HG03103 (cell line): ENCODE data around the gene LEAP2.

Experiments
- ATAC-seq: cut with Tn5 transposase; IDR thresholded peaks from one replicate; pipeline ENCODE4 v1.9.1; 2021; ENCODE audit warnings: low read depth; ENCODE audit not compliant: unreplicated experiment

Gene LEAP2

GRCh38 chr5:132876020-132876759 is 2.7 kb downstream of the LEAP2 start:
- ATAC-seq: no peak

DNA sequence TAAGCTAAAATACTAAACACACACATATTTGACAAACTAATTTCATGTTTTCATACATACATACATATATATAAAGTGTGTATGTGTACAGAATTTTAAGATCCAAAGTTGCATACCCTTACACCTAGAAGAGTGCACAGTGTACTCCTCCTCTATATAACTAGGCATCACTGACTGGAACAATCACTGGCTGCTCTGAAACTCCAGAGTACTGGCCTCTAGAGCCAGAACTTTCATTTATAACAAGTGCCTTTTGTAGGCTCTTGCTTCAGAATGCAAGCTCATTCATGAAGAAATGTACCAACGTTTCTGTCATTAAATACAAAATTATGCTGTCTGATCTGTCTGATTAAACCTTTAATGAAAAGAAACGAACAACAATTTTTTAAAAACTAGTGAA is 4.0 kb downstream of the LEAP2 start:
- ATAC-seq: no peak

DNA sequence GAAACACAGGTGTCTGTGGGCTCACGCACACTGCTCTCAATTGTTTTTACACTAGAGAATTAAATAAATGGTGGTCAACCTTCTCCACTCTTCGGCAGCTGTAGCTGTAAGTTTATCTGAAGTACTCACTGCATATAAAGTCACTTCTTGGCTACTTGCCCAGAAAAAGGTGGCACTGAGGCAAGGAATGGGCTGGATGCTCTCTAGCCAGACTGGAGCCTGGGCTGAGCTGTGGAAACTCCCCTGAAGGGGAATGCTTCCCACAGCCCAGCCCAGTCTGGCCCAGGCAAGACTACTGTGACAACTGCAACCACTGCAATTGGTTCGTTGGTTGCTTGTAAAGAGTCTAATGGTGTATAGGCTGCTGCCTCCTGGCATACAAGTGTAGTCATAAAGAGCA is 4.5 kb downstream of the LEAP2 start:
- no peak for ATAC-seq

GRCh38 chr5:132883261-132883834 is 9.9 kb downstream of the LEAP2 start:
- ATAC-seq: no peak

DNA sequence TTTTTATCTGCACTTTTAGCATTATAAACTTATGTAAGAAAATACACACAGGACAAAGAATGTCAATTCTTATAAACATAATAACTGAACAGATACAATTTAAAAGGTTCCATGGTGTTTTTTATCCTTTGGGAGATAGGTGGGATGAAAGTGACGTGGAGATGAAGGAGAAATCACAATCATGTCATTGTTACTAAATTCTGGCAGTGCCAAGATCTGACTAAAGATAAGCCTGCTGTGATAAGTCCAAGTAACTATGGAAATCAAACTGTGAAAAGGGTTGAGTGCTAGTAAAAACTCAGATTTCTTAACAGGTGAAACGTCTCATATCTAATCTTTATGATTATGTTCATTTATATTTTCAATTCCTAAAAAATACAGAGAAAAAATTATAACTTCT is 11.1 kb downstream of the LEAP2 start:
- no peak for ATAC-seq

DNA sequence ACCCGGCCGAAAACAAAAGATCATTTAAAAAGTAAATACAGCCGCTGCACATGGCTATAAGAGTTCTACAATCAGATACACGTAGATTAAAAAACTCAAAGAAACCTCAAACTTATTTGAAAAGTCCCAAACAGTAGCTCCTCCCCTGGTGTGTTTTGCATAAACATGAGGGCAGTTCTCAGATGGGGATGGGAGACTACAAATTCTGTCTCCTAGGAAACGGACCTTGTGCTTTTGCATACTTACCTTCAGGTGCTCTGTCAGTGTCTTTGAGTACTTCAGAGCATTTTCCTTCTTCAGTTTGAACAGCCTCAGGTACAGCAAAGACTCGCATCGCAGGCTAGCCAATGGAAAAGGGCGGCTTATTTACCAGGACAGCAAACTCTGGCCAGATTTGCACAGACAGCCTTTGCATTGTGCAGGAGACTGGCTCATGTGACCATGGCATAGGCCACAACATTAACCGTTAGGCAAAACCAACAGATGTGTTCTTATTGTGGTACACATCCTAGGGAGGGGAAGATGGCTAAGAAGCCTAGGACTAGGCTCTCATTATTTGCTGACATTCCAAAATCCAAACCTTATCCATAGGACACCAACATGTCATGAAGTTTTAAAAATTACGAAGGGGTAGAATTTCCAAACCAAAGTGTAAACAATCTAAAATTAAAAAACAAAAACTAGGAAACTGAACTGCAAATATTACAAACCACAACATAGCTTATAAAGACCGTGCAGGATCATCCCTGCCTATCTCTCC is 12.8 kb downstream of the LEAP2 start:
- no peak for ATAC-seq

DNA sequence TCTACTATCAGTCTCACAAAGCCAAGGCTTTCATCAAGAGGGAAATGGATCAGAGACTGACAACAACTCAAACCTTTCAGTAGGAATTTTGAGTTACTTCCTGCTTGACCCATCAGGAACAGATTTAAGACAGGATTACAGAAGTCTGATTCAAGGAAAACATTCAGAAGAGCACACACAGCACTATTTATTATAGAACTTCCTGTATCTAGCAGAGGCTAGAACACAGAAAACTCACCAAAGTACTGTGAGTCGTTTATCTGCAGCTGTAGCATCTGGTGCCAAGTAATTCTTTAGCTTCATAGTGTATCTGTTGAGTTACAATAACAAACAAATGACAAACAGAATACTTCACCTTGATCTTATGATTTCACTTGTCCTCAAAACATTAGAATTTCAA is 13.8 kb downstream of the LEAP2 start:
- ATAC-seq: no peak

- no peak for ATAC-seq
Observed at GRCh38 chr5:132889501-132889900, 16.0 kb downstream of the LEAP2 start.

DNA sequence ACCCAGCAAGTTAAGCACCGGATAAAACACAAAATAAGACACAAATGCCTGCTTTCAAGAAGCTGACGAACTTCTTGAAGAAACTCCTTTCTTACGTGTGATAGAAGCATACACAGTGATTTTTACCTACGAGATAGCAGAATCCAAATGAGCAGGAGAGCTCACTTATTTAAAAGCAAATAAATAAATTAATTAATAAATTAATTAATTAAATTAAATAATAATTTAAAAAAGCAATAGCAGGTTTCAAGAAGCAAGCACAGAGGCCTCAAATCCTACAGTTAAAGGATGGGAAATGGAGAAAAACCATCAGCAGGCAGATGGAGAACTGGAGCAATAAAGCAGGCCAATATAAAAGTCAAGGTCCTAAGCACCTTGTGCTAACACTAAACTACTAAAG is 17.3 kb downstream of the LEAP2 start:
- ATAC-seq: no peak

DNA sequence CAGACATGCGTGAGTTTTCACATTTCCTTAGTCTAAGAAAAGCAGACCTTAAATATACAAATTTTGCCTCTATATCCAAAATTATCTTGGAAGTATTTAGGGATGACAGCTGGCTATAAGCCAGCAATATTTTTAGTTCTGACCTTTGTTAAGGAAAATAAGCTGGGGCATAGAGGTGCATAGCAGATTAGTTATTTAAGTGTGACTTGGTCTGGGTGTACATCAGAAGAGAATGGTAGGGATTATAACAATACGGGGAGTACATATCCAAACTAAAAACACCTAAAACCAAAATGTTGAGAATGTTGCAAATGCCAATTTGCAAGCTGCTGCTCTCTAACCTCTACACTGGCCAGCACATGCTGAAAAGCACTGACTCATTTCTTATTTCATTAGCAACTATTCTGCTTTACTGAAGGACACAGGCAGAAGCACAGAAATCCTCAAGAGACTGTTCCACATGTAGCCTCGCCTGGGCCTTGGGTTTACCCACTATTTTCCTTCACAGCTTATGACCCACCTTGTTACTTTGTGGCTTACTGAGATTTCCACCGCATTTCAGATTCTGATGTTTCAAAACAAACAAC is 22.3 kb downstream of the LEAP2 start:
- ATAC-seq: no peak

DNA sequence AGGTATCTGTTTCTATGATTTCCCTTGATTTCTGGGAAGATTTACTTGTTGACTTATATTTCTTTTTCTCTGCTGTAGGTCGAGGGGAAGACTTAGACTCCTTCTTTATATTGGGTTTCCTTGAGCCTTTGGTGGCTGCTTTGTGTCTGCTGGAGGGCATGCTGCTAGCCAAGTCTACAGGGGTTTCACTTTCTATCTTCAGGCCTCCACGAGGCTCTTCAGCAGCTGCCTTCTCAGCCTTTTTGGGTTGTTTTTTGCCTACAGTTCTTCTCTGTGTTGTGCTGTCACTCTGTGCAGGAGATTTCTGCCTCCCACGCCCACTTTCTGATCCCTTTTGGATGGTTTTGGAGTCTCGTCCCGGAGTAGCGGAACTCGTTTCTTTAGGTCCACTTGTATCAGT is 23.2 kb downstream of the LEAP2 start:
- ATAC-seq: no peak

DNA sequence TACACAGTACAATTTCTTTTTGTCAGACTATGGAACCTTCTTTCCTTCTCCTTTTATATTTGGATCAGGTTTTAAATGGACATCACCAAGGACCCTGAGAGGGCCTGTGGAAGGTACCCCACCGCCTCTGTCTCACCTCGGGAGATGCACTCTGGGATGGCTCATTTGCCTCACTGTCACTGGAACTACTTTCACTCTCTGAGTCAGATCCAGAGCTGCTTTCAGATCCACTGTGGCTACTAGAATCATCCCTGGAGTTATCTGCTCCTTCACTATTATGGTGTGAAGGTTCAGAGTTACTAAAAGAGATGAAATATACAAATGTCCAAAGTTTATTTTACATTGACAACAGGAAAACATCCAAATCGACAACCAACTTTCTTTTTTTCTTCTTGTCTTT is 24.6 kb downstream of the LEAP2 start:
- ATAC-seq: no peak

GRCh38 chr5:132901036-132901435 is 27.6 kb downstream of the LEAP2 start:
- ATAC-seq: no peak

DNA sequence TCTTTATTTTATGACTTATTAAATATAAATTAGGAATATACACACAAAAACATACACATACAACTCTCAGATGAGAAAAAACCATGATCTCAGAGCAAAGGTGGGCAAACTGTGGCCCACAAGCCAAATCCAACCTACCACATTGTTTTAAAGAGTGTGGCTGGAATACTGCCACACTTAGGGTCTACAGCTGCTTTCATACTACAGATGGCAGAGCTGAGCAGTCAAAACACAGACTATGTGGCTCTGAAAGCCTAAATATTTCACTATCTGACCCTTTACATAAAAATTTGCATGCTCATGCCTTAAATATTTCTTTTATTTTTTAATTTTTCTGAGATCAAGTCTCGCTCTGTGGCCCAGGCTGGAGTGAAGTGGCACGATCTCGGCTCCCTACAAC is 28.3 kb downstream of the LEAP2 start:
- ATAC-seq: no peak

- ATAC-seq: no peak
Observed at GRCh38 chr5:132905938-132906337, 32.5 kb downstream of the LEAP2 start.

DNA sequence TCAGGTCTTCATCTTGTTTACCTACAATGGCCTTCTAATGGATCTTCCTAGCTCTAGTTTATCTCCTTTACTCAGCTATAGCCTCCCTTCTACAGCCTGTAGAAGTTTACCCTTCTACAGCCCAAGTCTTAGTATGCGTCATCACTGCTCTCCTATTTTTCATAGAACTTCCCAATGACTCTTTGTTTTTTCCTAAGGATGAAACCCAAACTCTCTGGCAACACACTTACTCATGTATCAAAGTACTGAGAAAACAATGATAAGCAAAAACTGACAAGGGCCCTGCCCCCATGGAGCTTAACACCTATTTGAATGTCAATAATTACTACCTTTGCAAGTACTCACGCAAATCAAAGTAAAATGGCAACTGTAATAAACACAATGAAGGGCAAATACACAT is 33.7 kb downstream of the LEAP2 start:
- no peak for ATAC-seq

DNA sequence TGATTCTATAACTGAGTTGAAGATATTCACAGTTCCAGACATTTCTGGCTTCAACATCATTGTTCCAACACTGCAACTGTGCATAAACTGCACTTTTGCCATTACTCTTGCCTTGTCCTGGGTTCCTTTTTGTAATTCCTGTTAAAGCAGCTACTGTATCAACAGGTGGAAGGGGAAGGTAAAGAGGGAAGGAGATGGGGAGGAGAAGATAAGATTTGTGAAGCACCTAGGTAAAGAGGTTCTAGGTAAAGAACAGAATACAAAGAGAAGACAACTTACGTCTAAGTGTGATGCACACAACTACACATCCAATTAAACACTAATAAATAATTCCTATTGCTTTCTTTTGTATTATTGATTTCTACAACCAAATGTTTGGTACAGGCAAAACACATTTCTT is 36.2 kb downstream of the LEAP2 start:
- ATAC-seq: no peak

DNA sequence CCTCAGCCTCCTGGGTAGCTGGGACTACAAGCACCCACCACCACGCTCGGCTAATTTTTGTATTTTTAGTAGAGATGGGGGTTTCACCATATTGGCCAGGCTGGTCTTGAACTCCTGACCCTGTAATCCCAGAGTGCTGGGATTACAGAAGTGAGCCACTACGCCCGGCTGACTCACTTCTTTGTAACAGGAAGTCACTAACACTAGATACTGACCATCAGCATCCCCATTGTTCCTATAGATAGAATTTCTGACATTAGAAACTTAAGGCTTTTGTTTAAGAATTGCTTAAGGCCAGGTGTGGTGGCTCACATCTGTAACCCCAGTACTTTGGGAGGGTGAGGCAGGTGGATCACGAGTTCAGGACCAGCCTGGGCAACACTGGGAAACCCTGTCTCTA is 42.2 kb downstream of the LEAP2 start:
- ATAC-seq: no peak

- ATAC-seq: no peak
Observed at GRCh38 chr5:132916086-132916485, 42.6 kb downstream of the LEAP2 start.
